DOHH2 (cell line): Measurements from ENCODE around the gene SLC19A1.

Experiments
- H3F3A ChIP-seq: fragments of 200-600 bp; sonication (generic), shearing (Covaris generic); 2 replicates; pipeline ENCODE4 v1.6.0; 2016; ENCODE audit warnings: antibody characterized with exemption, mild to moderate bottlenecking; ENCODE audit not compliant: control insufficient read depth, insufficient read depth
- H3K27ac ChIP-seq: fragments of 200-600 bp; sonication (generic); 2 replicates; pipeline ENCODE4 v1.5.1; 2014; ENCODE audit warnings: low read depth, mild to moderate bottlenecking, low read length, moderate library complexity
- H3K27me3 ChIP-seq: fragments of 200-600 bp; sonication (generic); 2 replicates; pipeline ENCODE4 v1.6.1; 2014; ENCODE audit warnings: mild to moderate bottlenecking, low read length, mixed read lengths; ENCODE audit not compliant: control insufficient read depth
- H3K36me3 ChIP-seq: fragments of 200-600 bp; sonication (generic); 2 replicates; pipeline ENCODE4 v1.6.1; 2014; ENCODE audit warnings: mild to moderate bottlenecking, low read length, moderate library complexity, mixed read lengths; ENCODE audit not compliant: control insufficient read depth
- H3K4me1 ChIP-seq: fragments of 200-600 bp; sonication (generic); 2 replicates; pipeline ENCODE4 v1.6.1; 2014; ENCODE audit warnings: mild to moderate bottlenecking, low read length, mixed read lengths; ENCODE audit not compliant: control insufficient read depth
- H3K4me2 ChIP-seq: fragments of 200-600 bp; sonication (generic); 2 replicates; pipeline ENCODE4 v1.6.0; 2014; ENCODE audit warnings: mild to moderate bottlenecking, low read length, moderate library complexity
- H3K4me3 ChIP-seq: fragments of 200-600 bp; sonication (generic); 2 replicates; pipeline ENCODE4 v1.5.1; 2014; ENCODE audit warnings: mild to moderate bottlenecking, low read length, mixed read lengths
- H3K79me2 ChIP-seq: fragments of 200-600 bp; sonication (generic); 2 replicates; pipeline ENCODE4 v1.6.1; 2014; ENCODE audit warnings: mild to moderate bottlenecking, low read length, mixed read lengths; ENCODE audit not compliant: control insufficient read depth
- H3K9me2 ChIP-seq: fragments of 200-600 bp; sonication (generic); replicated peaks from 2 replicates; pipeline ENCODE4 v1.6.1; 2014; ENCODE audit warnings: mild to moderate bottlenecking, low read length, mixed read lengths; ENCODE audit not compliant: control insufficient read depth
- H3K9me3 ChIP-seq: fragments of 200-600 bp; sonication (generic); 2 replicates; pipeline ENCODE4 v1.6.1; 2014; ENCODE audit warnings: antibody characterized with exemption, low read length, mixed read lengths; ENCODE audit not compliant: control insufficient read depth, insufficient read depth
- H4K20me1 ChIP-seq: fragments of 200-600 bp; sonication (generic); 2 replicates; pipeline ENCODE4 v1.6.0; 2014; ENCODE audit warnings: low read depth, mild to moderate bottlenecking, antibody characterized with exemption, low read length, moderate library complexity; ENCODE audit not compliant: control insufficient read depth, insufficient read depth
- CTCF ChIP-seq: fragments of 200-600 bp; sonication (generic); IDR thresholded peaks from one replicate; pipeline ENCODE4 v1.5.1; 2014; ENCODE audit warnings: antibody characterized with exemption, mild to moderate bottlenecking, low read depth, low read length; ENCODE audit not compliant: poor library complexity, severe bottlenecking
- EZH2phosphoT487 ChIP-seq: fragments of 200-600 bp; sonication (generic); IDR thresholded peaks from 2 replicates; pipeline ENCODE4 v1.6.1; 2017; ENCODE audit warnings: borderline replicate concordance, mild to moderate bottlenecking, antibody characterized with exemption, low read length, moderate library complexity, mixed read lengths

The SLC19A1 gene

GRCh38 chr21:45513003-45513717 is 29.1 kb downstream of the SLC19A1 start:
- Histone ChIP-seq H3K4me3 (no peak overlapping the region), H3K36me3 (peaks cover 16% of the 10 kb centered on the region), H3K9me2 (no peaks in the 10 kb centered on the region), H3K27me3 (no peaks in the 10 kb centered on the region), H3K9me3 (no peaks in the 10 kb centered on the region), H3F3A (no peaks in the 10 kb centered on the region), H3K4me2 (no peak overlapping the region), H3K79me2 (peaks cover 5% of the 10 kb centered on the region), H4K20me1 (no peaks in the 10 kb centered on the region), H3K27ac (no peak overlapping the region), H3K4me1 (peaks cover 4% of the 10 kb centered on the region; the same call in 1 of the 2 replicates)
- TF ChIP-seq EZH2phosphoT487 = no peak
- no peak for TF ChIP-seq CTCF

GRCh38 chr21:45512626-45513002 is 29.6 kb downstream of the SLC19A1 start:
- H3K4me2 ChIP-seq = no peak overlapping the region
- H3F3A ChIP-seq = no peaks in the 10 kb centered on the region
- H3K36me3 ChIP-seq = peaks cover 11% of the 10 kb centered on the region
- no peak overlapping the region for H3K27ac ChIP-seq
- H3K4me3 ChIP-seq = no peak overlapping the region
- H4K20me1 ChIP-seq = no peaks in the 10 kb centered on the region
- H3K79me2 ChIP-seq = no peaks in the 10 kb centered on the region
- TF ChIP-seq CTCF (no peak), EZH2phosphoT487 (no peak)
- H3K27me3 ChIP-seq = no peaks in the 10 kb centered on the region
- no peaks in the 10 kb centered on the region for H3K9me2 ChIP-seq
- no peaks in the 10 kb centered on the region for H3K4me1 ChIP-seq
- H3K9me3 ChIP-seq = no peaks in the 10 kb centered on the region

GRCh38 chr21:45511661-45512431 is 30.4 kb downstream of the SLC19A1 start:
- no peaks in the 10 kb centered on the region for H3K79me2 ChIP-seq
- H3K27ac ChIP-seq = no peak overlapping the region
- no peak for TF ChIP-seq CTCF
- TF ChIP-seq EZH2phosphoT487 = no peak
- H3K4me2 ChIP-seq = no peak overlapping the region
- no peak overlapping the region for H3K4me3 ChIP-seq
- no peaks in the 10 kb centered on the region for H3K27me3 ChIP-seq
- H3K9me2 ChIP-seq = no peaks in the 10 kb centered on the region
- H3K4me1 ChIP-seq = no peaks in the 10 kb centered on the region
- H4K20me1 ChIP-seq = no peaks in the 10 kb centered on the region
- peaks cover 11% of the 10 kb centered on the region for H3K36me3 ChIP-seq
- no peaks in the 10 kb centered on the region for H3K9me3 ChIP-seq
- no peaks in the 10 kb centered on the region for H3F3A ChIP-seq
